Activated CD8-positive, alpha-beta memory T cell treated with anti-CD3 and anti-CD28 coated beads for 1 hour (primary cell): Measurements from ENCODE around the gene DNAJB6.

Experiments used
- DNase-seq, 2 donors: peaks; one replicate each; pipeline ENCODE4 v3.0.0-alpha.2; 2020; ENCODE audit warnings: low read depth in 1 of 2; ENCODE audit errors: extremely low read depth in 1 of 2

DNAJB6 gene

GRCh38 chr7:157462419-157462771, 125.6 kb downstream of the DNAJB6 start:
- no peak for DNase-seq

- DNase-seq: no peak
These were observed 126.0 kb downstream of the DNAJB6 start for GRCh38 chr7:157462840-157463239.

- no peak for DNase-seq
These were observed 126.4 kb downstream of the DNAJB6 start for GRCh38 chr7:157463245-157463644.

- no peak for DNase-seq
These were observed 127.5 kb downstream of the DNAJB6 start for GRCh38 chr7:157464111-157464970.

GRCh38 chr7:157464971-157465886, 128.4 kb downstream of the DNAJB6 start:
- no peak for DNase-seq

GRCh38 chr7:157465891-157466866, 129.4 kb downstream of the DNAJB6 start:
- no peak for DNase-seq

- no peak for DNase-seq
These were observed 130.1 kb downstream of the DNAJB6 start for GRCh38 chr7:157466867-157467261.
